G401 (cell line): Measurements from ENCODE around the gene NPTN. TPM values are rescaled to one million over a fixed set of nuclear protein-coding genes. Genes with fewer than 3 reads are reported as not detected.
"Not testable (repeated sequence)": the region's sequence is repeated elsewhere in the genome, so short reads cannot be mapped to it uniquely, and the experiment has no call there.

ENCODE experiments used
- DNase-seq: peaks from one replicate; pipeline ENCODE4 v3.0.0-alpha.2; 2015; ENCODE audit warnings: low spot score
- in situ Hi-C: cut with HindIII; loops from 2 replicates; pipeline ENCODE4 v1.10.0; 2016; ENCODE audit warnings: low sequenced_read_pairs, mixed read lengths
- total RNA-seq: library from RNA; depleted of rRNA; stranded (reverse); fragments of >200 nt; shearing (Covaris generic); gene quantifications from 2 replicates; pipeline ENCODE4 v1.2.3, GENCODE V29; 2014

Gene NPTN
- total RNA-seq, 1 experiment from 2014 or later = 82.0 TPM

GRCh38 chr15:73578026-73578425 lies 55.2 kb downstream of the NPTN start:
- in situ Hi-C loops = no loop called here
- DNase-seq = no peak

GRCh38 chr15:73577593-73577992 lies 55.6 kb downstream of the NPTN start:
- DNase-seq, in situ Hi-C loops: not testable (repeated sequence)

DNA sequence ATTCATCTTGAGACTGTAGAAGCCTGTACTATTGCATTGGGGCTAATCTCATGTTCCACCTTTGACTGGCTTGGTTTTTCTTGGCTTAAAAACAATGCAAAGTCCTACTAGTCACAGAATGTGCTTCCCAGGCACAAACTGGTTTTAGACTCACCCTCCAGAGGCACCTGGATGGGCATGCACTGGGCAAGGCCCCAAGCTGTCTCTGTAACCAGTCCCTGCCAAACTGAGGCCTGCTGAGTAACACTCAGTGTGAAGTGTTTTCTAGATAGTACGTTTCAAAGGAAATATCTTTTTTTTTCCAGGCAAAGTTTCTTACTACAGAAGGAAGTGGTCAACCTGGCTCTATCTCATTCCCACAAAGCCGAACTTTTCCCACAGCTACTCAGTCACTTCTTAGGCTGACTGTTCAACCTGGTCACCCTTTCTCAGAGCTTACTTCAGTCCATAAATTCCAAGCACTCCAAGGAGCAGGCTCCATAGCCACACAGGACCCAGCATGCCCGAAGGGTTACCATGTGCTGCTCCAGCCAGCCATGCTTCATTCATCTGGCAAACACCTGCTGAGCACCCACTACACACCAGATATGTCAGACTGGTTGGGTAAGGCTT lies 57.4 kb downstream of the NPTN start:
- in situ Hi-C loops = no loop called here
- DNase-seq = peak; percentile 78

DNA sequence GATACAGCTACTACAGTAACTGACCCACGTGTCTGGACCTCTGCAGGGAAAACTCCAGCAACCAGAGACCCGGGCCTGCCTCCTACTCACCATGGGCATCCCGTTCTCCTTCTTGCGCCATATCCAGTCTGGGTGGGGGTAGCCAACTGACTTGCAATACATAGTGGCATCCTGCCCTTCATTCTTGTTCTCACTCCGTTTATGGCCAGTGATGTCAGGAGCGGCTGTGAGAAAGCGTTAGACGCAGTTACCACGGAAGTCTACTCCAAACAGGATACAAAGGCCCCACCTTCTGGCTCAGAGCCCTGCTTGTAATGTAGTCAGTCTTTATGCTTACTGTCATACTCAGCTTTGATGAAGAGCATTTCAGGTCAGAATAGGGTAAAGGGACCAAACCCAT lies 59.6 kb downstream of the NPTN start:
- in situ Hi-C loops = no loop called here
- DNase-seq = no peak

- DNase-seq = no peak
- in situ Hi-C loops = no loop called here
These were observed 60.2 kb downstream of the NPTN start for GRCh38 chr15:73573037-73573436.

DNA sequence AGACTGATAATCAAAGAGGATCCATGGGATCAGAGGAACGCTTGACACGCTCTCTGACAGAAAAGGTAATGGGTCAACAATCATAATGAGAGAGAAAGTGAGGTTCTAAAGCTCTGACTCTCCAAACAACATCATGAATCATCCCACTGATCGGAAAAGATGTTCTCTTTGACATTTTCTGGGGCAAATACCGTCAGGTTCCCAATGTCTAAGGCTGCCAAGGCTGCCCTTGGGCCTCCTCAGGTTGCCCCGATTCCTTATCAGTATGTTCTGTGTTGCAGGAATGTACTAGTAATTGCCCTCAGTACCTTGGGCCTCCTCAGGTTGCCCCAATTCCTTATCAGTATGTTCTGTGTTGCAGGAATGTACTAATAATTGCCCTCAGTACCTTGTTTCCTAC lies 60.9 kb downstream of the NPTN start:
- in situ Hi-C loops = no loop called here
- no peak for DNase-seq

DNA sequence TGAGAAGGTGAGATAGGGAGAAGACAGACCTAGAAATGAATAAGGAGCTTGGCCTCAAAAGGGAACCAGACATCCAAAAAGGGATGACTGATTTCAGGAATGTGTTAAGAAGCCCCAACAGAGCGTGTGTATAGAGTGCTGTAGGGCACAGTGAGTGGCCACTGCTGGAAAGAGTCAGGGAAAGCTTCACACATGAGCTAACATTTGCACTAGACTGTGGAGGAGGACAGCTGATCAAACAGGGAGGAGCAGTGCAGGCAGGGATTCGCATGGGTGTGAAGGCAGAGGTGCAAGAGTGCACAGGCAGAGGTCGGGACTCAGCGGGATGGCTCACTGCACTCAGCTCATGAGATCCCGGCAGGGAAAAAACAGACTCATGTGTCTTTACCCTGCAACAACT lies 61.8 kb downstream of the NPTN start:
- in situ Hi-C loops = no loop called here
- DNase-seq = no peak

DNA sequence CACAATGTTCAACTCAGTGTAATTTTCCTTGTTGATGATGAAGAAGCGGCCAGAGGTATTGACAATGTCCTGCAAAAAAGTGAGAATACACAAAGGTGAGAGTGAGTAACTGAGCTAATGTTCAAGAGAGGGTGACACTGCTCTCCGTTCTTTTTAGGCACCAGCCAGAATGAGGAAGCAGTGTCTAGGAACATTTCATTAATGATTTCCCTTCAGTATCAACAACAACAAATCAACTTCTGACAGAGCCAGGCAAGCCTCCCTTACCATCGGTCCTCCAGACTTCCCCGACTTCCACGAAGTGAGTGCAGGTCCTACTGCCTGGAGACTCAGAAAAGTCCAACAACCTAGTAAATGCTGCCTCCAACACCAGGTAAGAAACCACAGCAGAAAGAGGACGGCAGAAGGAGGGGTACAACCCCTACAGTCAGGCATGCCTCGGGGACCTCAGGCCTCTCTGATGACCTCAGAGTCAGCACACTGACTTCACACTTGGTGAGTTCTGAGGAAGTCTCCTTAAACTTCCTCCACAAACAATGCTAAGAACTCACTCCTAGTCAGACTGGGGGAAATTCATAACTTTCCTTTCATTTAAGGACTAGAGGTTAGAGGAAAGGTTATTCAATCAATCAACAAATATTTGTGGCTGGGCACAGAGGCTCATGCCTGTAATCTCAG lies 62.7 kb downstream of the NPTN start:
- in situ Hi-C loops = no loop called here
- no peak for DNase-seq

GRCh38 chr15:73569361-73569760 lies 63.8 kb downstream of the NPTN start:
- peak; percentile 22 for DNase-seq
- in situ Hi-C loops = no loop called here

DNA sequence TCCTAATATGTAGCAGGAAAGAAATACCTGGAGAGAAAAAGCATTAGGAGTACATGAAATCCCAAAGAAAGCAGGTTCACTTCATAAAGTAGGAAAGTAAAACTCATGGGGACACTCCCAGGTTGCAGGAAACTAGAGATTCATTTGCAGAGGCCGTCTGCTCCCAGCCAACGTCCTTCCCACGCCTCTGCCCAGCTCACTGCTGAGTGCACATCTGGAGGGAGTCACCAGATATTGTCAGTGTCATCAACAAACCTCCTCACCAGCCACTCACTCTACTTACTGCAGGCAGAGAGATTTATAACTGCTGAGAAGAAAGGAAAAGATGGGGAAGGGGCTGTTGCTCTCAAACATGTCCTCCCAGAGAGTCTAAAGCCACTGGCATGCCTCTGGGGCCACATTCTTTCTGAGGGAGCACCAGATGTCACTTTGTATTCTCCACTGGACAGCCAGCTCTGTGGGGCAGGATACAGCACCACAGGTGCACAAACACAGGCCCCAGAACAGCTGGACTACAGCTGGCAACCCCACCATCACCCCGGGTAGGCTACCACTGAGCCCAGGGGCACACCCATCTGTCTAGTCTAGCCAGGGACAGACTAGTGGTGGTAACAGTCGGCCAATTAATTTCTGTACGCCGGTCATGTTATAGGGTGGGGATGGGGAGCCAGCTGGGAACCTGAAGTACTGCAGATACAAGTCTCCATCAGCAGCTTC lies 64.5 kb downstream of the NPTN start:
- in situ Hi-C loops = no loop called here

DNA sequence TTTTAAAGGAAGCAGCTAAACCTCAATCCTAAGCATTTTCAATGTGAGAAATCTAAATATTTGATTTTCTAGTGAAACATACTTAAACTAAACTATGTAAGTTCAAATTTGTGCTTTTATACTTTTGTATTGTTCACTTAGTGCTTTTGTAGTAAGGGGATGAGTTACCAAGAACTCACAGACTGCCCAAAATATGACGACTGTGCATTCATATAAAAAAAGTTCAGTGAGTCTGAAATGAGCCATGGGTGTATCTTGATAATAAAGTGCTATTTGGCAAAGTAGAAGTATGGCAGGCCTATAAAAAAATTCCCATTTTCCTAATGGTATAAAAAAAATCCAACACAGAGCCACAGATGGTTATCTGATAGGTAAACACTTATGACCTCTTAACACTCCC lies 66.2 kb downstream of the NPTN start:
- in situ Hi-C loops = no loop called here
- no peak for DNase-seq

More for the DNA sequence above, 64.5 kb downstream of the NPTN start:
- DNase-seq = no peak

DNA sequence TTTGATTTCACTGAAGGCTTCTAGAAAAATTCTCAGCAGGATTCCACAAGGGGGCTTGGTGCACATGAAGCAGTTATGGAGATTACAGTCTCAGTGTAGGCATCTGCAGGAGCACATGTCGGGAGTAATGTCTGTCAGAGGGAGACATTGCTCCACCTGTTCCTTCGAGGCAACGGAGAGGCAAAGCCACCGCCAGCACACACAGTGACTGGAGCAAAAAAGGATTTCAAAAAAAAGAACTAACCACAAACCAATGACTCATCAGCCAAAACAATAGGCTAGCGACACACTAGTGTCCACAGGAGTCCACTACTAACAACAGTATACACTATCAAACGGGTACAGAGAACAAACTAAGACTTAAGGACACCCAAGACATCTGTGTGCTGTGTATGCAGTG lies 68.9 kb downstream of the NPTN start:
- in situ Hi-C loops = no loop called here
- DNase-seq = peak; percentile 58

GRCh38 chr15:73560501-73561117 lies 72.6 kb downstream of the NPTN start:
- peak; percentile 74 for DNase-seq
- in situ Hi-C loops = no loop called here

DNA sequence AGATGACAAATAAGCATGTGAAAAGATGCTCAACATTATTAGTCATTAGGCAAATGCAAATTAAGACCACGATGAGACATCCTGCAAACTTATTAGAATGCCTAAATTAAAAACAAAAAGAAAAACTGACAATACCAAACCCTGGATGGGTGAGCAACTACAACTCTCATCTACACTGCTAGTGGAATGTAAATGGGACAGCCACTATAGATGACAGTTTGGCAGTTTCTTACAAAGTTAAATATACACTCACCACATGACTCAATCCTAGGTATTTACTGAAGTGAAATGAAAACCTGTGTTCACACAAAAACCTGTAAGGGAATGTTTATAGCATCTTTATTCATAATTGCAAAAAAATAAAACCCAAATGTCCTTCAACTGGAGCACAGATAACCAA lies 74.7 kb downstream of the NPTN start:
- DNase-seq = no peak
- in situ Hi-C loops = no loop called here

DNA sequence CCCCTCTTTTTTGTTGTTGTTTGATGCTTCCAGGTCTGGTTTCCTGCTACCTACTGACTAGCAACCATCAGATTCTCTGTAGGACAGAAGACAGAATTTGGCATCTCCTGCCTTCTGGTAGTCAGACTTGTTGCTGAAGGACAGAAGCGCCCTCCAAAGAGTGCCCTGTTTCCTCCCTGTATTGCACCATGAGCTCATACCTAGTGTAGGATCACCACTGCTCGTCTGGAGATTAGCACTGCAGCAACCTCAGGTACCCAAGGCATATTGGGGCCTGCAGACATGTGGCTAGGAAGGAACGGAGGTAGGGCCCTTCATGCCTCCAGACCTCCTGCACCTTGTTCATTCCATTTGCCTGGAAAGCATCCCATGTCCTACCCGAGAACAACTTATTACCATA lies 78.1 kb downstream of the NPTN start:
- no peak for DNase-seq
- in situ Hi-C loops = no loop called here

GRCh38 chr15:73550190-73550589 lies 83.0 kb downstream of the NPTN start:
- no peak for DNase-seq
- in situ Hi-C loops = no loop called here

- DNase-seq, in situ Hi-C loops: not testable (repeated sequence)
These were observed 84.3 kb downstream of the NPTN start for GRCh38 chr15:73548925-73549324.

DNA sequence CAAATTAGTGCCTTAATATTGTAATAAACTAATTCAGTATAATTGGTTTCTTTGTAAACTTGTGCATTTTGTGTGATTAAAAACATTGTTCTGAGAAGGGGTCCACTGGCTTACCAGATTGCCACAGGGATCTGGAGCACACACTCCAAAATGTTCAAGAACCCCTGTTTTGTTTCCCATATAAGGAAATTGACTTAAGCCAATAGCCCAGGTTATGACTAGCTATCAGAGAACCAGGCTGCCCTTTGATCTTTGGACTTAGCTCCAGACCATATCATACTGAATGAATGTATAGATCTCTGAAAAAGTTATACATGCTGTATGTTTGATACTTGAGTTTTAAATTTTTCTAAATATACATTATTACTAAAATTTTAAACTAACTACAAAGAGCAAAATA lies 91.7 kb downstream of the NPTN start:
- in situ Hi-C loops = no loop called here
- no peak for DNase-seq

DNA sequence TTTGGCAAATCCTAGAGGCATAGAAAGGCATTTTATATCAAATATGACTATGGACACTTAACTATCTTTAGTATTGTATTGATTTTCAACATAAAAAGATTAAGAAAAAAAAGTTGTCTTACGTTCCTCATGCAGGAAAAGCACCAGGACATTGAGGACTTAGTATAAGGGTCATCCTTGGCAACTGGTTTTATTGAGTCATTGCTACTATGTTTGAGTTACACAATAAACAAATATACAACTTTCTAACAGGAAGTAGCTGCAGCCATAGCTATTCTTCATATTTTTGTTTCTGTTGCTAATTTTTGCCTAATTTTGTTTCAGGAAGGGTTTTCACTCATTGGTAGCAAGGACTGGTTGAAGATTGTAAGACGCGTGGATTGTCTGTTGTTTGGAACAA lies 93.0 kb downstream of the NPTN start:
- in situ Hi-C loops = no loop called here

More for the DNA sequence above, 93.0 kb downstream of the NPTN start:
- no peak for DNase-seq
